ENCODE results near the gene TICAM1.
"Not testable (repeated sequence)": the region's sequence is repeated elsewhere in the genome, so short reads cannot be mapped to it uniquely, and the experiment has no call there.

Gene TICAM1

GRCh38 chr19:4815426-4816201 is 15.9 kb downstream of the TICAM1 start:
- no peak for TF ChIP-seq CTCF (IDR thresholded peaks at IDR 0.05; ENCODE audit: low read depth, low read length)
- peak overlapping the region; percentile 1 for H3K4me3 ChIP-seq (ENCODE audit: low read depth, low read length)
- in situ Hi-C loops (cut with HindIII; ENCODE audit: low sequenced_read_pairs), result no loop called here
- peak; percentile 91 for DNase-seq (ENCODE audit: low read depth, low spot score)

- peak; percentile 26 for DNase-seq (ENCODE audit: low read depth, low spot score)
- no peak overlapping the region for H3K4me3 ChIP-seq (ENCODE audit: low read depth, low read length)
- TF ChIP-seq CTCF (IDR thresholded peaks at IDR 0.05; ENCODE audit: low read depth, low read length), result no peak
- in situ Hi-C loops (cut with HindIII; ENCODE audit: low sequenced_read_pairs), result no loop called here
Measured at GRCh38 chr19:4814625-4815425, 16.7 kb downstream of the TICAM1 start.

GRCh38 chr19:4811328-4812131 is 20.0 kb downstream of the TICAM1 start:
- H3K4me3 ChIP-seq (ENCODE audit: low read depth, low read length), result no peak overlapping the region
- peak; percentile 50 for DNase-seq (ENCODE audit: low read depth, low spot score)
- in situ Hi-C loops (cut with HindIII; ENCODE audit: low sequenced_read_pairs), result no loop called here
- peak; percentile 89 for TF ChIP-seq CTCF (IDR thresholded peaks at IDR 0.05; ENCODE audit: low read depth, low read length)

GRCh38 chr19:4807188-4807587 is 24.3 kb downstream of the TICAM1 start:
- H3K4me3 ChIP-seq (ENCODE audit: low read depth, low read length), result no peak overlapping the region
- no peak for TF ChIP-seq CTCF (IDR thresholded peaks at IDR 0.05; ENCODE audit: low read depth, low read length)
- in situ Hi-C loops (cut with HindIII; ENCODE audit: low sequenced_read_pairs), result no loop called here
- DNase-seq (ENCODE audit: low read depth, low spot score), result no peak

GRCh38 chr19:4806384-4806783 is 25.1 kb downstream of the TICAM1 start:
- H3K4me3 ChIP-seq (ENCODE audit: low read depth, low read length), result no peak overlapping the region
- in situ Hi-C loops (cut with HindIII; ENCODE audit: low sequenced_read_pairs), result no loop called here
- DNase-seq (ENCODE audit: low read depth, low spot score), result no peak
- TF ChIP-seq CTCF (IDR thresholded peaks at IDR 0.05; ENCODE audit: low read depth, low read length), result no peak

- DNase-seq (ENCODE audit: low read depth, low spot score); in situ Hi-C loops (cut with HindIII; ENCODE audit: low sequenced_read_pairs); H3K4me3 ChIP-seq (ENCODE audit: low read depth, low read length): not testable (repeated sequence)
Measured at GRCh38 chr19:4805140-4805539, 26.4 kb downstream of the TICAM1 start.

Data from astrocyte of the spinal cord (primary cell).